HepG2 (cell line): ENCODE results near the gene COL5A2.

Source experiments
- CTCF ChIP-seq: sonication (generic); formaldehyde crosslinking; IDR thresholded peaks from 2 replicates; pipeline ENCODE4 v1.5.0; 2020; ENCODE audit warnings: mild to moderate bottlenecking, missing genetic modification reagents, moderate library complexity
- KLF9 ChIP-seq: IDR thresholded peaks from 2 replicates; pipeline ENCODE4 v1.6.1; 2016; ENCODE audit warnings: low read depth
- NR1H2 ChIP-seq: sonication (generic); formaldehyde crosslinking; IDR thresholded peaks from 2 replicates; pipeline ENCODE4 v1.8.1; 2022; ENCODE audit warnings: low read depth, missing genetic modification reagents, borderline replicate concordance
- TEAD2 ChIP-seq: sonication (generic); formaldehyde crosslinking; IDR thresholded peaks from 2 replicates; pipeline ENCODE4 v1.9.0; 2021; ENCODE audit warnings: missing genetic modification reagents
- TEAD3 ChIP-seq: optimal IDR thresholded peaks from 2 replicates; pipeline ENCODE3; 2016; ENCODE audit warnings: borderline replicate concordance
- ZKSCAN1 ChIP-seq: fragments of 150-350 bp; IDR thresholded peaks from 2 replicates; pipeline ENCODE4 v1.6.1; 2014; ENCODE audit warnings: low read length
- ZNF10 ChIP-seq: sonication (generic); formaldehyde crosslinking; IDR thresholded peaks from 2 replicates; pipeline ENCODE4 v1.4.0; 2020; ENCODE audit warnings: mild to moderate bottlenecking, low read depth, missing genetic modification reagents, borderline replicate concordance
- ZNF609 ChIP-seq: sonication (generic); formaldehyde crosslinking; IDR thresholded peaks from 2 replicates; pipeline ENCODE4 v1.4.0; 2020; ENCODE audit warnings: mild to moderate bottlenecking, missing genetic modification reagents, borderline replicate concordance

DNA sequence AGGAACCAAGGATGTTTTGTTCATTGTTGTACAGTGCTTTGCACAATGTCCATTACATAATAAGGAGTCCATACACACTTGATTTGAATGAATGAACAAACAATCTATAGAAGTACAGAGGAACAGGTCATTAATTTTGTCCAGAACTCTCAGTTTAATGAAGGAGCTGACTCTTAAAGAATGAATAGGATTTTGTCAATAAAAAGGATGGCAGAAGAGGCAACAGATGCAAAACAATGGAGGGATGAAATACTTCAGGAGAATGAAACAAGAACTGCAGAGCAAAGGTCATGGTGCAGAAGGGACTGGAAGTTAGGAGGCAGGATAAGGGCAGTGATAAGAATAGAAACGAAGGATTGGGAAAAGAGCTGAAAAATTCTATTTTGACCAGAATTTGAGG is 28.7 kb upstream of the COL5A2 start:
- TF ChIP-seq CTCF (CRISPR knock-in tag) = no peak
- no peak for TF ChIP-seq KLF9 (CRISPR knock-in tag)
- no peak for TF ChIP-seq TEAD2 (CRISPR knock-in tag)
- no peak for TF ChIP-seq ZNF609 (CRISPR knock-in tag)
- TF ChIP-seq TEAD3 (CRISPR knock-in tag) = no peak
- TF ChIP-seq ZNF10 = no peak
- TF ChIP-seq NR1H2 = no peak
- no peak for TF ChIP-seq ZKSCAN1
